GM19468 (cell line): ENCODE data around the gene RAET1L.
"Not testable (repeated sequence)": the region's sequence is repeated elsewhere in the genome, so short reads cannot be mapped to it uniquely, and the experiment has no call there.

Experiments
- ATAC-seq: cut with Tn5 transposase; IDR thresholded peaks from one replicate; pipeline ENCODE4 v1.9.1; 2021; ENCODE audit warnings: mild to moderate bottlenecking, moderate library complexity, moderate number of reproducible peaks; ENCODE audit not compliant: unreplicated experiment; ENCODE audit errors: extremely low read depth

RAET1L gene

GRCh38 chr6:150025201-150025917 is at the start of gene RAET1L:
Gene RAET1L, minus strand, starts transcription at chr6:150025532. Its CDS starts 61 bp downstream, at chr6:150025471.
- no peak for ATAC-seq

- no peak for ATAC-seq
Measured at GRCh38 chr6:150075034-150075421, 49.7 kb upstream of the RAET1L start.

GRCh38 chr6:150074396-150075033 is 49.2 kb upstream of the RAET1L start:
- ATAC-seq, result not testable (repeated sequence)

- ATAC-seq, result no peak
Measured at GRCh38 chr6:150072201-150072600, 46.9 kb upstream of the RAET1L start.

GRCh38 chr6:150070236-150070818 is 45.0 kb upstream of the RAET1L start:
- ATAC-seq, result no peak

- ATAC-seq, result no peak
Measured at GRCh38 chr6:150069706-150070105, 44.4 kb upstream of the RAET1L start.

- peak; percentile 29 for ATAC-seq
Measured at GRCh38 chr6:150068720-150069648, 43.7 kb upstream of the RAET1L start, which contains the start of gene ULBP3. Gene ULBP3, minus strand, starts transcription at chr6:150069121. Its CDS starts 55 bp downstream, at chr6:150069066.

GRCh38 chr6:150068151-150068550 is 42.8 kb upstream of the RAET1L start:
- no peak for ATAC-seq

GRCh38 chr6:150065083-150065482 is 39.8 kb upstream of the RAET1L start:
- no peak for ATAC-seq

GRCh38 chr6:150063640-150064039 is 38.3 kb upstream of the RAET1L start:
- ATAC-seq, result no peak

- ATAC-seq, result not testable (repeated sequence)
Measured at GRCh38 chr6:150059973-150060372, 34.6 kb upstream of the RAET1L start.

- ATAC-seq, result no peak
Measured at GRCh38 chr6:150058986-150059385, 33.7 kb upstream of the RAET1L start.

- ATAC-seq, result no peak
Measured at GRCh38 chr6:150058231-150058792, 33.0 kb upstream of the RAET1L start.

GRCh38 chr6:150057501-150057951 is 32.2 kb upstream of the RAET1L start:
- ATAC-seq, result no peak

- no peak for ATAC-seq
Measured at GRCh38 chr6:150056916-150057315, 31.6 kb upstream of the RAET1L start.

GRCh38 chr6:150056156-150056555 is 30.8 kb upstream of the RAET1L start:
- no peak for ATAC-seq

- no peak for ATAC-seq
Measured at GRCh38 chr6:150055131-150055530, 29.8 kb upstream of the RAET1L start.

- no peak for ATAC-seq
Measured at GRCh38 chr6:150053450-150053849, 28.1 kb upstream of the RAET1L start.

- ATAC-seq, result no peak
Measured at GRCh38 chr6:150050846-150051245, 25.5 kb upstream of the RAET1L start.

GRCh38 chr6:150048099-150048498 is 22.8 kb upstream of the RAET1L start:
- no peak for ATAC-seq
